CD4-positive, alpha-beta T cell (primary cell): ENCODE measurements around the gene CD1B. TPM values are rescaled to one million over a fixed set of nuclear protein-coding genes. Genes with fewer than 3 reads are reported as not detected.

Source experiments
- ATAC-seq: fragments of 200-7000 bp; cut with Tn5 transposase; one replicate; pipeline ENCODE4 v1.10.0; 2022; ENCODE audit warnings: mild to moderate bottlenecking; ENCODE audit not compliant: poor library complexity
- CTCF ChIA-PET: fragments of 350-600 bp; sonication (Branson Sonifier 250); formaldehyde crosslinking; loops from one replicate; lab custom pipeline; 2021; ENCODE audit warnings: antibody characterized with exemption, inconsistent platforms; lab: Charles Lee
- POLR2A ChIA-PET: fragments of 350-600 bp; sonication (Branson Sonifier 250); formaldehyde crosslinking; loops from one replicate; lab custom pipeline; 2021; ENCODE audit warnings: antibody characterized with exemption, inconsistent platforms; lab: Charles Lee
- DNase-seq, 14 experiments: peaks; one replicate each; pipeline ENCODE4 v3.0.0-alpha.2; 2013 to 2020; ENCODE audit warnings: mixed read lengths in 2 of 14
- H3K27ac ChIP-seq, 2 donors: one replicate each; pipeline versions ENCODE4 v1.5.1 to v1.7.0; 2013; ENCODE audit warnings: low read length in 2 of 2, low read depth in 1 of 2, mild to moderate bottlenecking in 1 of 2
- H3K27me3 ChIP-seq, 2 experiments: 1 replicate in 1 of 2; 2 replicates in 1 of 2; pipeline versions ENCODE4 v1.6.1 to v1.7.0; 2013; ENCODE audit warnings: low read length in 2 of 2, control low read depth in 1 of 2, mild to moderate bottlenecking in 1 of 2, moderate library complexity in 1 of 2; ENCODE audit not compliant: insufficient read depth in 2 of 2, control insufficient read depth in 1 of 2
- H3K36me3 ChIP-seq: one replicate; pipeline ENCODE4 v1.6.1; 2013; ENCODE audit warnings: low read length, control low read depth; ENCODE audit not compliant: insufficient read depth
- H3K4me1 ChIP-seq: one replicate; pipeline ENCODE4 v1.6.1; 2013; ENCODE audit warnings: low read length, control low read depth; ENCODE audit not compliant: insufficient read depth
- H3K4me3 ChIP-seq: one replicate; pipeline ENCODE4 v1.5.1; 2013; ENCODE audit warnings: mild to moderate bottlenecking, low read length, moderate library complexity
- H3K9me3 ChIP-seq, 2 experiments: 1 replicate in 1 of 2; 2 replicates in 1 of 2; pipeline versions ENCODE4 v1.6.1 to v1.7.0; 2013; ENCODE audit warnings: low read length in 2 of 2, mild to moderate bottlenecking in 2 of 2, control low read depth in 1 of 2, moderate library complexity in 1 of 2; ENCODE audit not compliant: control insufficient read depth in 1 of 2, insufficient read depth in 1 of 2
- H3K27ac Mint-ChIP-seq: one replicate; pipeline ENCODE4 v1.8.0; 2020; ENCODE audit warnings: mixed read lengths
- H3K27me3 Mint-ChIP-seq: one replicate; pipeline ENCODE4 v1.8.0; 2021; ENCODE audit warnings: mixed read lengths
- H3K36me3 Mint-ChIP-seq: one replicate; pipeline ENCODE4 v1.8.0; 2021; ENCODE audit warnings: low read depth, mixed read lengths
- H3K4me1 Mint-ChIP-seq: one replicate; pipeline ENCODE4 v1.8.0; 2021; ENCODE audit warnings: low read depth, mixed read lengths
- H3K4me3 Mint-ChIP-seq: one replicate; pipeline ENCODE4 v1.8.0; 2020; ENCODE audit warnings: mild to moderate bottlenecking, mixed read lengths
- H3K9me3 Mint-ChIP-seq: one replicate; pipeline ENCODE4 v1.8.0; 2020; ENCODE audit warnings: mixed read lengths
- intact Hi-C, 2 experiments: fragments of 100-400 bp; cut with DNase I in 1 of 2; cut with micrococcal nuclease in 1 of 2; formaldehyde crosslinking; loops; one replicate each; pipeline versions ENCODE4 v1.15.1 to v1.9.0; 2023 to 2025; cut with DNase I, micrococcal nuclease
- total RNA-seq, 174 experiments: library from RNA in 2 of 174; stranded (reverse) in 2 of 174; gene quantifications; one replicate each; pipeline ENCODE4 v1.2.3 and lab custom pipeline; 2021 to 2026
- TF ChIP-seq, protein P1 (sequence below): fragments of 200-600 bp; IDR thresholded peaks from one replicate; pipeline ENCODE4 v1.8.0; 2022; ENCODE audit warnings: antibody characterized with exemption, mild to moderate bottlenecking

Gene CD1B
- total RNA-seq, 2 experiments from 2014 or later: not detected

DNA sequence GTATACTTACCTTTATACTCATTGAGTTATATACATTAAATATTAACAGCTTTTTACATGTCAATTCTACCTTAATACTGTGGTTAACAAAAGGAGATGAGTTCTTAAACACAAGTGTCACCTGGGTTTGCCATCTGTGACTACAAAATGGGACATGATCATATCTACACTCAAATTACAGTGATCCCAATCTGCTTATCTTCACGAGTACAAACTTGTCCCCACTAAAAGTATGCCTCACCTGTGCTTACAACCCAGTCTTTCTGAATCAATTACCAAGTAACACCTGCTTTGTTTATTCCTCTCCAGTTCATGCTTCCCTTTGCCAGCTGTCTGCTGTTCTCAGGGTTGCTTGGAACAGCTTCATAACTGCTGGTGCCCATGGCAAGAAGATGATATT, 31.2 kb upstream of the CD1B start:
- Histone ChIP-seq H3K9me3 (no peaks in the 10 kb centered on the region), H3K27me3 (no peaks in the 10 kb centered on the region), H3K36me3 (no peaks in the 10 kb centered on the region), H3K4me1 (no peaks in the 10 kb centered on the region), H3K27ac (no peak overlapping the region), H3K4me3 (no peak overlapping the region)
- Mint-ChIP-seq H3K9me3 (no peaks in the 10 kb centered on the region), H3K27ac (no peak overlapping the region), H3K27me3 (peaks cover 24% of the 10 kb centered on the region), H3K4me1 (no peaks in the 10 kb centered on the region), H3K36me3 (no peaks in the 10 kb centered on the region), H3K4me3 (no peak overlapping the region)
- POLR2A ChIA-PET: no interaction called here
- CTCF ChIA-PET: no interaction called here
- ATAC-seq (no peak), DNase-seq (no peak)
- TF ChIP-seq, protein P1, sequence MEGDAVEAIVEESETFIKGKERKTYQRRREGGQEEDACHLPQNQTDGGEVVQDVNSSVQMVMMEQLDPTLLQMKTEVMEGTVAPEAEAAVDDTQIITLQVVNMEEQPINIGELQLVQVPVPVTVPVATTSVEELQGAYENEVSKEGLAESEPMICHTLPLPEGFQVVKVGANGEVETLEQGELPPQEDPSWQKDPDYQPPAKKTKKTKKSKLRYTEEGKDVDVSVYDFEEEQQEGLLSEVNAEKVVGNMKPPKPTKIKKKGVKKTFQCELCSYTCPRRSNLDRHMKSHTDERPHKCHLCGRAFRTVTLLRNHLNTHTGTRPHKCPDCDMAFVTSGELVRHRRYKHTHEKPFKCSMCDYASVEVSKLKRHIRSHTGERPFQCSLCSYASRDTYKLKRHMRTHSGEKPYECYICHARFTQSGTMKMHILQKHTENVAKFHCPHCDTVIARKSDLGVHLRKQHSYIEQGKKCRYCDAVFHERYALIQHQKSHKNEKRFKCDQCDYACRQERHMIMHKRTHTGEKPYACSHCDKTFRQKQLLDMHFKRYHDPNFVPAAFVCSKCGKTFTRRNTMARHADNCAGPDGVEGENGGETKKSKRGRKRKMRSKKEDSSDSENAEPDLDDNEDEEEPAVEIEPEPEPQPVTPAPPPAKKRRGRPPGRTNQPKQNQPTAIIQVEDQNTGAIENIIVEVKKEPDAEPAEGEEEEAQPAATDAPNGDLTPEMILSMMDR: no peak
- intact Hi-C loops: no loop called here

DNA sequence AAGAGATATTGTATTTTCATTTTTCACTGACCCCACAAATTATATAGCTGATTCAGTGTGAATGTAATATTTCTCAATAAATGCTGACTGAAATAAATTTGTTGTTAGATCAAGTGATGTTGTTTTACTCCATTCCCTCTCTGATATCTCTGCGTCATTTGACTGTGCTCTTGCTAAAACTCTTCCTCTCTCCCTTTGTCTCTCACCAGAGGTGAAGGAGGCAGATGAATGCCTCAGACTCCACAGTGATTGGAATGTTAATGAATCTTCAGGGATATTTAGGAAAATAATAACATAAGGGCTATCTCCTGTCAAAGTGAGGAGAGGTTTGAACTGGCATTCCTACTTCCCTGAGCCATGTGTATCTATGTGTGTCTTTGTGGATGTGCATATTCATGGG, 26.1 kb upstream of the CD1B start:
- ChIA-PET CTCF (no interaction called here), POLR2A (no interaction called here)
- H3K9me3 ChIP-seq: no peaks in the 10 kb centered on the region
- no peaks in the 10 kb centered on the region for H3K36me3 ChIP-seq
- Mint-ChIP-seq H3K9me3 (no peaks in the 10 kb centered on the region), H3K4me1 (no peaks in the 10 kb centered on the region), H3K27ac (no peak overlapping the region), H3K4me3 (no peak overlapping the region), H3K27me3 (peaks cover 39% of the 10 kb centered on the region), H3K36me3 (no peaks in the 10 kb centered on the region)
- ATAC-seq: no peak
- no peaks in the 10 kb centered on the region for H3K4me1 ChIP-seq
- peaks cover 5 to 9% of the 10 kb centered on the region in 2 experiments for H3K27me3 ChIP-seq
- no peak overlapping the region for H3K4me3 ChIP-seq
- TF ChIP-seq, protein P1: no peak
- H3K27ac ChIP-seq: no peak overlapping the region
- no peak for DNase-seq
- intact Hi-C loops: no loop called here

DNA sequence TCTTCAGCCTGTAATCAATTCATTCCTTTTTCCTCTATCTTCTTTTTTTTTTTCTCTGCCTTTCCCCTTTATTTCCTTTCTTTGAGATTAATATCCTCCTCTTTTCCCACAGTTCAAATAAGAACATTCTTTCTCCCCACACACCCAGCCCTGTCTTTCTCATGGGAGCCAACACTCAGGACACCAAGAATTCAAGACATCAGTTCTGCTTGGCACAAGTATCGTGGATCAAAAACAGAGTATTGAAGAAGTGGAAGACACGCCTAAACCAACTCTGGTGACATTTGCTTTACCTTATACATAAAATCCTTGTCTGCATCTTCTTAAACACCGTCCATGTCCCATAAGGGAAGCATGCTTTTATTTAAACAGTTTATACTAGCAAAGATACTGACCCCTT, 25.3 kb upstream of the CD1B start:
- Histone ChIP-seq H3K9me3 (no peaks in the 10 kb centered on the region), H3K27ac (no peak overlapping the region), H3K36me3 (no peaks in the 10 kb centered on the region), H3K4me1 (no peaks in the 10 kb centered on the region), H3K27me3 (peaks cover 5 to 9% of the 10 kb centered on the region in 2 experiments), H3K4me3 (no peak overlapping the region)
- TF ChIP-seq, protein P1: no peak
- Mint-ChIP-seq H3K9me3 (no peaks in the 10 kb centered on the region), H3K4me3 (no peak overlapping the region), H3K27ac (no peak overlapping the region), H3K4me1 (no peaks in the 10 kb centered on the region), H3K36me3 (no peaks in the 10 kb centered on the region), H3K27me3 (peaks cover 39% of the 10 kb centered on the region)
- ChIA-PET POLR2A (no interaction called here), CTCF (no interaction called here)
- DNase-seq (no peak), ATAC-seq (no peak)
- intact Hi-C loops: no loop called here
